Activated CD4-positive, alpha-beta memory T cell treated with anti-CD3 and anti-CD28 coated beads for 36 hours (primary cell): ENCODE measurements around the gene SPPL2C. TPM values are rescaled to one million over a fixed set of nuclear protein-coding genes. Genes with fewer than 3 reads are reported as not detected.

Experiments used
- CTCF ChIA-PET: fragments of 350-600 bp; sonication (Branson Sonifier 250); formaldehyde crosslinking; loops from one replicate; lab custom pipeline; 2021; ENCODE audit warnings: antibody characterized with exemption, inconsistent platforms; lab: Charles Lee
- POLR2A ChIA-PET: fragments of 350-600 bp; sonication (Branson Sonifier 250); formaldehyde crosslinking; loops from one replicate; lab custom pipeline; 2021; ENCODE audit warnings: antibody characterized with exemption; lab: Charles Lee
- DNase-seq: peaks from one replicate; pipeline ENCODE4 v3.0.0-alpha.2; 2020
- H3K27ac Mint-ChIP-seq: one replicate; pipeline ENCODE4 v1.8.0; 2021; ENCODE audit warnings: mixed read lengths
- H3K27me3 Mint-ChIP-seq: one replicate; pipeline ENCODE4 v1.8.0; 2021; ENCODE audit warnings: mixed read lengths
- H3K36me3 Mint-ChIP-seq: one replicate; pipeline ENCODE4 v1.8.0; 2021; ENCODE audit warnings: mixed read lengths
- H3K4me1 Mint-ChIP-seq: one replicate; pipeline ENCODE4 v1.8.0; 2021; ENCODE audit warnings: low read depth, mixed read lengths
- H3K4me3 Mint-ChIP-seq: one replicate; pipeline ENCODE4 v1.8.0; 2021; ENCODE audit warnings: mild to moderate bottlenecking, mixed read lengths
- H3K9me3 Mint-ChIP-seq: one replicate; pipeline ENCODE4 v1.8.0; 2021; ENCODE audit warnings: mixed read lengths
- intact Hi-C: fragments of 100-400 bp; cut with micrococcal nuclease; formaldehyde crosslinking; loops from one replicate; pipeline ENCODE4 v1.15.1; 2023
- total RNA-seq, 2 experiments: library from RNA; stranded (reverse); gene quantifications; one replicate each; pipeline ENCODE4 v1.2.3, GENCODE V29; 2021

Gene SPPL2C
- total RNA-seq, 2 experiments from 2014 or later: not detected

- ChIA-PET POLR2A (no interaction called here), CTCF (no interaction called here)
- no peak for DNase-seq
- H3K4me1 Mint-ChIP-seq: no peaks in the 10 kb centered on the region
- no peaks in the 10 kb centered on the region for H3K9me3 Mint-ChIP-seq
- H3K4me3 Mint-ChIP-seq: no peak overlapping the region
- H3K27ac Mint-ChIP-seq: no peak overlapping the region
- no peaks in the 10 kb centered on the region for H3K36me3 Mint-ChIP-seq
- intact Hi-C loops: no loop called here
- H3K27me3 Mint-ChIP-seq: peaks cover 1% of the 10 kb centered on the region
Observed at GRCh38 chr17:45845376-45846185, 900 bp downstream of the SPPL2C start.

- POLR2A ChIA-PET: no interaction called here
- Mint-ChIP-seq H3K36me3 (no peaks in the 10 kb centered on the region), H3K4me3 (no peak overlapping the region), H3K27me3 (peaks cover 1% of the 10 kb centered on the region), H3K4me1 (no peaks in the 10 kb centered on the region), H3K9me3 (no peaks in the 10 kb centered on the region), H3K27ac (no peak overlapping the region)
- CTCF ChIA-PET: no interaction called here
- intact Hi-C loops: no loop called here
- no peak for DNase-seq
Observed at GRCh38 chr17:45846223-45846622, 1.5 kb downstream of the SPPL2C start.

- no peak for DNase-seq
- intact Hi-C loops: no loop called here
- H3K9me3 Mint-ChIP-seq: no peaks in the 10 kb centered on the region
- H3K4me3 Mint-ChIP-seq: no peak overlapping the region
- POLR2A ChIA-PET: no interaction called here
- no peak overlapping the region for H3K27ac Mint-ChIP-seq
- CTCF ChIA-PET: no interaction called here
- no peaks in the 10 kb centered on the region for H3K36me3 Mint-ChIP-seq
- peaks cover 1% of the 10 kb centered on the region for H3K27me3 Mint-ChIP-seq
- H3K4me1 Mint-ChIP-seq: no peaks in the 10 kb centered on the region
Observed at GRCh38 chr17:45846646-45847045, 2.0 kb downstream of the SPPL2C start.

GRCh38 chr17:45847101-45847500 is 2.4 kb downstream of the SPPL2C start:
- Mint-ChIP-seq H3K4me1 (no peaks in the 10 kb centered on the region), H3K4me3 (no peak overlapping the region), H3K36me3 (no peaks in the 10 kb centered on the region), H3K9me3 (no peaks in the 10 kb centered on the region), H3K27ac (no peak overlapping the region), H3K27me3 (peaks cover 4% of the 10 kb centered on the region)
- ChIA-PET CTCF (no interaction called here), POLR2A (no interaction called here)
- intact Hi-C loops: no loop called here
- no peak for DNase-seq

GRCh38 chr17:45847747-45848146 is 3.1 kb downstream of the SPPL2C start:
- Mint-ChIP-seq H3K27ac (no peak overlapping the region), H3K4me1 (no peaks in the 10 kb centered on the region), H3K27me3 (peaks cover 7% of the 10 kb centered on the region), H3K36me3 (no peaks in the 10 kb centered on the region), H3K9me3 (no peaks in the 10 kb centered on the region), H3K4me3 (no peak overlapping the region)
- CTCF ChIA-PET: no interaction called here
- POLR2A ChIA-PET: no interaction called here
- no peak for DNase-seq
- intact Hi-C loops: no loop called here

- POLR2A ChIA-PET: no interaction called here
- Mint-ChIP-seq H3K4me1 (no peaks in the 10 kb centered on the region), H3K36me3 (no peaks in the 10 kb centered on the region), H3K27me3 (peaks cover 7% of the 10 kb centered on the region), H3K9me3 (no peaks in the 10 kb centered on the region), H3K27ac (no peak overlapping the region), H3K4me3 (no peak overlapping the region)
- intact Hi-C loops: no loop called here
- CTCF ChIA-PET: no interaction called here
- DNase-seq: no peak
Observed at GRCh38 chr17:45848405-45848804, 3.7 kb downstream of the SPPL2C start.

- Mint-ChIP-seq H3K4me3 (no peak overlapping the region), H3K4me1 (no peaks in the 10 kb centered on the region), H3K27ac (no peak overlapping the region), H3K9me3 (no peaks in the 10 kb centered on the region), H3K36me3 (no peaks in the 10 kb centered on the region), H3K27me3 (peaks cover 7% of the 10 kb centered on the region)
- DNase-seq: no peak
- POLR2A ChIA-PET: no interaction called here
- intact Hi-C loops: no loop called here
- CTCF ChIA-PET: interaction anchor here (0.9 kb wide), 1 partner anchor 209 kb away, joined by 3 read pairs; no protein-coding TSS in a partner anchor
Observed at GRCh38 chr17:45848868-45849535, 4.3 kb downstream of the SPPL2C start.

- H3K27ac Mint-ChIP-seq: no peak overlapping the region
- ChIA-PET POLR2A (no interaction called here), CTCF (interaction anchor here (0.9 to 1.0 kb wide), 2 partner anchors 18 to 209 kb away, joined by 3 read pairs; no protein-coding TSS in a partner anchor)
- no peaks in the 10 kb centered on the region for H3K4me1 Mint-ChIP-seq
- no peaks in the 10 kb centered on the region for H3K36me3 Mint-ChIP-seq
- H3K9me3 Mint-ChIP-seq: no peaks in the 10 kb centered on the region
- no peak overlapping the region for H3K4me3 Mint-ChIP-seq
- peaks cover 7% of the 10 kb centered on the region for H3K27me3 Mint-ChIP-seq
- DNase-seq: no peak
- intact Hi-C loops: no loop called here
Observed at GRCh38 chr17:45849536-45849990, 4.9 kb downstream of the SPPL2C start.

GRCh38 chr17:45850011-45850410 is 5.3 kb downstream of the SPPL2C start:
- POLR2A ChIA-PET: no interaction called here
- DNase-seq: no peak
- Mint-ChIP-seq H3K36me3 (no peaks in the 10 kb centered on the region), H3K9me3 (no peaks in the 10 kb centered on the region), H3K4me1 (no peaks in the 10 kb centered on the region), H3K4me3 (no peak overlapping the region), H3K27me3 (peaks cover 8% of the 10 kb centered on the region), H3K27ac (no peak overlapping the region)
- intact Hi-C loops: no loop called here
- CTCF ChIA-PET: interaction anchor here (0.9 to 2.3 kb wide), 3 partner anchors 11 to 210 kb away, joined by 3 to 6 read pairs (median 3); no protein-coding TSS in a partner anchor

GRCh38 chr17:45850468-45850867 is 5.8 kb downstream of the SPPL2C start:
- Mint-ChIP-seq H3K27ac (no peak overlapping the region), H3K4me1 (no peaks in the 10 kb centered on the region), H3K36me3 (no peaks in the 10 kb centered on the region), H3K27me3 (peaks cover 10% of the 10 kb centered on the region), H3K9me3 (no peaks in the 10 kb centered on the region), H3K4me3 (no peak overlapping the region)
- ChIA-PET POLR2A (no interaction called here), CTCF (interaction anchor here (1.0 to 2.3 kb wide), 2 partner anchors 11 to 19 kb away, joined by 3 to 6 read pairs; no protein-coding TSS in a partner anchor)
- DNase-seq: no peak
- intact Hi-C loops: no loop called here

GRCh38 chr17:45851022-45851421 is 6.3 kb downstream of the SPPL2C start:
- DNase-seq: no peak
- no peak overlapping the region for H3K27ac Mint-ChIP-seq
- H3K27me3 Mint-ChIP-seq: peaks cover 13% of the 10 kb centered on the region
- H3K36me3 Mint-ChIP-seq: no peaks in the 10 kb centered on the region
- H3K4me1 Mint-ChIP-seq: no peaks in the 10 kb centered on the region
- H3K4me3 Mint-ChIP-seq: no peak overlapping the region
- intact Hi-C loops: no loop called here
- ChIA-PET POLR2A (no interaction called here), CTCF (interaction anchor here (1.4 to 2.3 kb wide), 7 partner anchors 9 to 210 kb away, joined by 3 to 19 read pairs (median 6); no protein-coding TSS in a partner anchor)
- H3K9me3 Mint-ChIP-seq: no peaks in the 10 kb centered on the region

GRCh38 chr17:45851464-45851863 is 6.8 kb downstream of the SPPL2C start:
- H3K4me1 Mint-ChIP-seq: no peaks in the 10 kb centered on the region
- no peaks in the 10 kb centered on the region for H3K9me3 Mint-ChIP-seq
- H3K36me3 Mint-ChIP-seq: no peaks in the 10 kb centered on the region
- intact Hi-C loops: no loop called here
- POLR2A ChIA-PET: no interaction called here
- CTCF ChIA-PET: interaction anchor here (0.9 to 2.3 kb wide), 14 partner anchors 10 to 217 kb away, joined by 3 to 19 read pairs (median 5); no protein-coding TSS in a partner anchor
- no peak for DNase-seq
- H3K27me3 Mint-ChIP-seq: peaks cover 13% of the 10 kb centered on the region
- H3K4me3 Mint-ChIP-seq: no peak overlapping the region
- no peak overlapping the region for H3K27ac Mint-ChIP-seq
